Fibroblast of lung (primary cell): ENCODE data around the gene CELF2.

Experiments used
- EZH2 ChIP-seq: IDR thresholded peaks from 2 replicates; pipeline ENCODE4 v1.5.1; 2012; ENCODE audit warnings: low read length, control low read depth, mild to moderate bottlenecking; ENCODE audit errors: missing control alignments
- TF ChIP-seq, protein P1 (sequence below), 2 donors: IDR thresholded peaks in 1 of 2; conservative IDR thresholded peaks in 1 of 2; 1 replicate in 1 of 2; 2 replicates in 1 of 2; pipeline ENCODE4 v1.5.1; 2011 to 2012; ENCODE audit warnings: low read length in 2 of 2, control low read depth in 1 of 2, inconsistent platforms in 1 of 2, low read depth in 1 of 2, mild to moderate bottlenecking in 1 of 2

DNA sequence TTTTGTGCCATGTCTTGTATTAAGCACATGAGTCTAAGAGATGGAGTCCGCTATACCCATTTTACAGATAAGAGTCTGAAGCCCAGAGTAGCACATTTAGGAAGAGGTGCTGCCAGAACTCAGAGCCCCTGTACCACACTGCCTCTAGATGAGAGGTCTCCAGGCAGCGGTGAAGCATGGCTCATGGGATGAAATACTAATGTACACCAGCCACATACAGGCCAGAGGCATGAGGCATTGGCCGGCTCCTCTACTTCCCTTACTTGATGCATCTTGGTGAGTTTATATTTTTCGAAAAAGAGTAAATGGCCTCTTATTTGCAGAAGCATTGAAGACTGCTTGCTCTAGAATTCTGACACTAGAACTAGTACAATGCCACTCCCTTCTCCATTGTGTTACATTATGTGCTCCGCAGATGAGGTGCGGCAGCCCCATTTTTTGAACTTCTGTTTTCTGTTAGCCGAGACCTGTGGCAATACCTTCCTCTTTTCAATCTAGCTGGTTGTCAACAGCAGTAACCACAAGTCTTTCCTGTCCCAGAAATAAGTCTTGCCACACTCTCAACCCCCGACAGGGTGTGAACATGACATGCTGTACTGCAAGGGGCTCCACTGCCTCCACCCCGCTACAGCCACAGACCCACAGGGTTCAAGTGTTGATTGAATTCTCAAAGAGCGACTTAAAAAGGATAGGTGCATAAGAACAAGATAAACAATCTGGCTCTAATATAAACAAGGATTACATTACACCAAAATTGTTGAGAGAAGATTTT lies 145.3 kb downstream of the CELF2 start:
- no peak for TF ChIP-seq EZH2
- TF ChIP-seq, protein P1, sequence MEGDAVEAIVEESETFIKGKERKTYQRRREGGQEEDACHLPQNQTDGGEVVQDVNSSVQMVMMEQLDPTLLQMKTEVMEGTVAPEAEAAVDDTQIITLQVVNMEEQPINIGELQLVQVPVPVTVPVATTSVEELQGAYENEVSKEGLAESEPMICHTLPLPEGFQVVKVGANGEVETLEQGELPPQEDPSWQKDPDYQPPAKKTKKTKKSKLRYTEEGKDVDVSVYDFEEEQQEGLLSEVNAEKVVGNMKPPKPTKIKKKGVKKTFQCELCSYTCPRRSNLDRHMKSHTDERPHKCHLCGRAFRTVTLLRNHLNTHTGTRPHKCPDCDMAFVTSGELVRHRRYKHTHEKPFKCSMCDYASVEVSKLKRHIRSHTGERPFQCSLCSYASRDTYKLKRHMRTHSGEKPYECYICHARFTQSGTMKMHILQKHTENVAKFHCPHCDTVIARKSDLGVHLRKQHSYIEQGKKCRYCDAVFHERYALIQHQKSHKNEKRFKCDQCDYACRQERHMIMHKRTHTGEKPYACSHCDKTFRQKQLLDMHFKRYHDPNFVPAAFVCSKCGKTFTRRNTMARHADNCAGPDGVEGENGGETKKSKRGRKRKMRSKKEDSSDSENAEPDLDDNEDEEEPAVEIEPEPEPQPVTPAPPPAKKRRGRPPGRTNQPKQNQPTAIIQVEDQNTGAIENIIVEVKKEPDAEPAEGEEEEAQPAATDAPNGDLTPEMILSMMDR (conservative IDR thresholded peaks at IDR 0.05 in 1 of 2, IDR thresholded peaks at IDR 0.05 in 1 of 2; ENCODE audit: low read depth in 1 of 2, low read length in 2 of 2), result no peak
